HG02610 (cell line): Measurements from ENCODE around the gene TANGO2.
A peak's percentile ranks its signal among the peaks of the same experiment; 100 is the strongest.

Experiments used
- ATAC-seq: cut with Tn5 transposase; IDR thresholded peaks from one replicate; pipeline ENCODE4 v1.9.1; 2021; ENCODE audit warnings: mild to moderate bottlenecking, moderate library complexity; ENCODE audit not compliant: unreplicated experiment

The TANGO2 gene

DNA sequence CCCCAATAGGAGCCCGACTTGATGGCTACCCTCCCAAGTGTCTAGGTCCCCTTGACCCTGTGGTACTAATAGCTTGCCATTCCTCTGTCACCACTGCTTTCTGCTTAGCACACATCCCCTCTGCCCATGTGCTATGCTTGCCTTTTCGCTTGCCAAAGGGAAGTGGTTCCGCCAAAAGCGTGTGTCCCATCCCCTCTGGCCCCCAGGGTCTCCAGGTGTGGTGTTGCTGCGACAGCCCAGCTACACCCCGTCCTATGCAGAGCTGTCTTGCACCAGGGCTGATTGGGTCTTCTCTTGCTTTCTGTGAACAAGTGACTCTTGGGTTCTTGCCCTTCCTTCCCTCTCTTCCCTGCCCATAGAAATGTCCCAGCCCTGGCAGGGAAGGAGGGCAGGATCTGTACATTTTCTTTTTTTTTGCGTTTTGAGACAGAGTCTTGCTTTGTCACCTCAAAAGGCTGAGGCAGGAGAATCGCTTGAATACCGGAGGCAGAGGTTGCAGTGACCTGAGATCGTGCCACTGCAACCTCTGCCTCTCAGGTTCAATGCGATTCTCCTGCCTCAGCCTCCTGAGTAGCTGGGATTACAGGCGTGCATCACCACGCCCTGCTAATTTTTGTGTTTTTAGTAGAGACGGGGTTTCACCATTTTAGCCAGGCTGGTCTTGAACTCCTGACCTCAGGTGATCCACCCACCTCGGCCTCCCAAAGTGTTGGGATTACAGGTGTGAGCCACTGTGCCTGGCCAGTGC lies 3.9 kb downstream of the TANGO2 start:
- no peak for ATAC-seq

DNA sequence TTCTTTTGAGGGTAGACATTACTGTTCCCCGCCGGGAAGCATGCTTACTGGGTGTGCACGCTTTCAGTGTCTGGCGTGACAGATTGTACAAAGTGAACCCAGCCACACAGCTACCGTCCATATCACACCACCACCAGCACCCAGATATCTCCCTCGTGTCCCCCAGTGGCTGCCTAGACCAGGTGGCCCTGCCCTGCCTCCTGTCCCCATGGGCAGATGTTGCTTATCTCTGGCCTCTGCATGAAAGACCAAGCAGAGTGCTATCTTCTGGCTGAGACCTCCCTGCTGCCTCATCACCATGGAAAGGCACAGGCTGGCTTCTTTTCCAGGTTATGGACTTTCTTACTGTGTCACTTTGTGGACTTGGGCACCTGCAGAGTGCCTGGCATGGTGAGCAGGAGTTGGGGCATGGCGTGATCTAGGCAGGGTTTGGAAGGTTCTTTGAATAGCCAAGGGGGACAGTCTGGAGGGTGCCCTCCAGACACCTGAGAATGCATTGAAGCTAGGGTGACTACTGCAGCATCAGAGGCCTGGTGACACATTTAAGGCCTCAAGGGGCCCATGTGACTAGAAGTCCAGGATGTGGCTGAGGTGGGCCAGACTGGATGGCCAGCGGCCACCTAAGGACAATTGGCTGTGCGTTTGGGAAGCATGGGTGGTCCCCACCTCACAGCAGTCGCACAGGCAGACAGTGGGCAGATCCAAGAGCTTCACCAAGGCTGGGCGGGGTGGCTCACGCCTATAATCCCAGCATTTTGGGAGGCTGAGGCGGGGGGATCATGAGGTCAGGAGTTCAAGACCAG lies 4.7 kb downstream of the TANGO2 start:
- ATAC-seq, result no peak

DNA sequence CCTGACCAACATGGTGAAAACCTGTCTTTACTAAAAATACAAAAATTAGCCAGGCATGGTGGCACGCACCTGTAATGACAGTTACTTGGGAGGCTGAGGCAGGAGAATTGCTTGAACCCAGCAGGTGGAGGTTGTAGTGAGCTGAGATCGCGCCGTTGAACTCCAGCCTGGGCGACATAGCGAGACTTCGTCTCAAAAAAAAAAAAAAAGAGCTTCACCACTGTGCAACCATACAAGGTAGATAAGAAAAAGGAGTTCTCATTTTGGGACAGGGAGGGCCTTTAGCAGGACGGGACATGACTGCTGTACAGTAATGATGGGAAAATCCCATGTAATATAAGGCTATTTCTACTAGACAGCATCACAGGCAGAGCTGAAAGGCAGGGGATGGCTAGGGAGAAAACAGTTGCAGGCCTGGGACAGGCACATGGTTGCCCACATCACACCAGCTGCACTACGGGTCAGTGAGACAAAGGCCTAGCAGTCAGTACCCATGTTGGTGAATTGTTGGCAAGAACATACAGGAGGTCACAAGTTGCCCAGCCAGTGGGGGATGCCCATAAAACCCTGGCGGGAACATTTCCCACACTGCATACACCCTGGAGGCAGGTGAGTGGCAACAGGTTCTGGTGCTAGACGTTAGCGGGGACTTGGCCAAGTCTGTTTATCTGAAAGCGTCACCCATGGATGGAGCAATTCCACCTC lies 5.4 kb downstream of the TANGO2 start:
- no peak for ATAC-seq

DNA sequence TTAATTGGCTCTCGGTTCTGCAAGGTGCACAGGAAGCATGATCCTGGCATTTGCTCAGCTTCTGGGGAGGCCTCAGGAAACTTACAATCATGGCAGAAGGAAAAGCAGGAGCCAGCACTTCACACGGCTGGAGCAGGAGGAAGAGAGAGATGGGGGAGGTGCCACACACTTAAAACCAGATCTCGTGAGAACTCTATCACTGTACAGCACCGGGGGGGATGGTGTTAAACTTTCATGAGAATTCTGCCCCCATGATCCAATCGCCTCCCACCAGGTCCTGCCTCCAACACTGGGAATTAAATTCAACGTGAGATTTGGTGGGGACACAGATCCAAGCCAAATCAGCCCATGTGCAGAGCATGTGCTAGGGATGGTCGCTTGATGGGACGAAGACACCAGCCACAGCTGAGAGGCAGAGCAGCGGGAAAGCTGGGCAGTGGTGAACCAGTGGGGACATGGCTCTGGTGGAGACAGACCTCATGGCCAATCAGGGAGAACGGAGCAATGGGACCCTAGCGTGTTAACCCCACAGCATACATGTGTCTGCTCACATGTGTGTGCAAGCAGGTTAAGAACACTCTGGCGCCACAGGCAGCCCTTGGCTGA lies 6.2 kb downstream of the TANGO2 start:
- ATAC-seq, result no peak

DNA sequence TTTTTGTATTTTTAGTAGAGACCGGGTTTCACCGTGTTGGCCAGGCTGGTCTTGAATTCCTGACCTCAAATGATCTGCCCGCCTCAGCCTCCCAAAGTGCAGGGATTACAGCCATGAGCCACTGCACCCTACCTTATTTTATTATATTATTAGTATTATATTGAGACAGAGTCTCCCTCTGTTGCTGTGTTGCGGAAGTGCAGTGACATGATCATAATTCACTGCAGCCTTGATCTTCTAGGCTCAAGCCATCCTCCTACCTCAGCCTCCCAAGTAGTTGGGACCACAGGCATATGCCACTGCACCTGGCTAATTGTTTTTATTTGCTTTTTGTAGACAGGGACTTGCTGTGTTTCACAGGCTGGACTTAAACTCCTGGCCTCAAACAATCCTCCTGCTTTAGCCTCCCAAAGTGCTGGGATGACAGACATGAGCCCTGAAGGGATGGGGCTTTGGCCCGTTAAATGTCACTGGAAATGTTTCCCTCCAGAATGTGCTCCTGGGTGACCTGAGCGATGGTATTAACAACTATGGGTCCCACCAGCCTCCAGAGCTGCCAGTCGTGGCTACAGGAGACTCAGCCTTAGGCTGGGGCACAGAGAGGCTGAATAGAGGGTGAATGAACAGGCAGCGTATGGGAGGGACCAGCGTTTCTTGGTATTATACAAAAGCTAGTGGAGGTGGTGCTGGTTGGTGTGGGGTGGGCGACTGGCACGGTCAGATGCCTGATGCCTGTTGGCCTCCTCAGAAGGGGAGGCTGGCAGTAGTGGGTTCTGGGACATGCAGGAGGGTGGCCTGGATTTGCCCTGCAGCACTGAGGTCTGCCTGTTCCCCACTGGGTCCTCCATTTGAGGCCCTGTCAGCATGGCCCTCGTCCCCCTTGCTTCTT lies 7.3 kb downstream of the TANGO2 start:
- no peak for ATAC-seq

DNA sequence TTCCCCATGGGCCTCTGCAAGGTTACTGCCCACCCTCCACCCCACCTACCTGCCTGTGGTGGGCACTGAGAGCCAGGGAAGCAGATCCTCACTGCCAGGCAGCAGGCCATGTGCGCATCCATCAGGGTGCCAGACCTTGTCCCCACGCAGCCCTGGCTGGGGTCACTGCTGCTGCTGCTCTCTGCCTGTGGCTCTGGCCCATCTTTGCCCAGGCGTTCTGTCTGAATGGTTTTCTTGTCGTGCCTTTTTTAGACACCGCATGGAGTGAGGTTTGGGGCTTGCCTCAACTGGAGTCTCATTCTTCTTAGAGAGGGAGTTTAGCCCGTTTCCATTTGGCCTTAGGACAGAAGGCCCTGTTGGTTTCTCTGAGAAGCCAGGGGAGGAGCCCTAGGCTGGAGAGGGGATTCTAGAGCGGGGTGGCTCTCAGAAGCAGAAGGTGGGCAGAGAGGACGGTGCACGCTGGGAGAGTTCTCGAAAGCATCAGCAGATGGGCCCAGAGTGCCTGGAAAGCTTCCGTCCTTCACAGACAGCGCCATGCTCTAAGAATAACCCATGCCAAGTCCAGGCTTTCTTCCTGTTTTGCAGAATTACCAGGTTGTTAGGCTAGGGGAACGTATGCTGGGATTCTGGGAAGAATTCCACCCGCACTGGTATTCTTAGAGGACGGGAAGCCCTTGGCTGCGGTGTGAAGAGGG lies 8.1 kb downstream of the TANGO2 start:
- ATAC-seq, result no peak

DNA sequence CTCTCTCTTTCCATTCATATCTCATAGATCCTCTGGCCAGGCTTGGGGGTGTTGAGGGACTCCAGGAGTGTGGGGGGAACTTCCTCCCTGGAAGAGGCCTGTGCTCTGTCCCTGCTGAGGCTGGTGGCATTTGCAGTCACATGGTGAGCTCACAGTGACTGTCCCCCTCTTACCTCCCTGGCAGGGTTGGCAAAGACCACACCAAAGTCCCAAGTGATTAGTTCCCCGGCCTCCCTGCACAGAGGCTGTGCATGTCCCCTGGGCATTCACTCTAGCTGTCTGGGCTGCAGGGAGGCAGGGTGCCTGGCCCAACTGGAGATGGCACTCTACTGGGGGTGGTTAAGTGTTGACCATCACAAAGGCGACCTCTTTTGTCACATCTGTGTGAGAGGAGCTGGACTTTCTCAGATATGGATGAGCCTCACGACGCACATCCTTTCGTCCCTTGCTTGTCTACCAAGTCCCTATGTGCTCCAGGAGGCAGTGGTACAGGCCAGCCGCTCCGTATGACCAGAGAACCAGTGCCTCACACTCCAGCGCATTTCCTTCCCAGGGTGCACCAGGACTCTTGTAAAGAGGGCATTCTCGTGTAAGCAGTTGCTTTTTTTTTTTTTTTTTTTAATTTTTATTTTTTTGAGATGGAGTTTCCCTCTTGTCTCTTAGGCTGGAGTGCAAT lies 8.8 kb downstream of the TANGO2 start:
- no peak for ATAC-seq

DNA sequence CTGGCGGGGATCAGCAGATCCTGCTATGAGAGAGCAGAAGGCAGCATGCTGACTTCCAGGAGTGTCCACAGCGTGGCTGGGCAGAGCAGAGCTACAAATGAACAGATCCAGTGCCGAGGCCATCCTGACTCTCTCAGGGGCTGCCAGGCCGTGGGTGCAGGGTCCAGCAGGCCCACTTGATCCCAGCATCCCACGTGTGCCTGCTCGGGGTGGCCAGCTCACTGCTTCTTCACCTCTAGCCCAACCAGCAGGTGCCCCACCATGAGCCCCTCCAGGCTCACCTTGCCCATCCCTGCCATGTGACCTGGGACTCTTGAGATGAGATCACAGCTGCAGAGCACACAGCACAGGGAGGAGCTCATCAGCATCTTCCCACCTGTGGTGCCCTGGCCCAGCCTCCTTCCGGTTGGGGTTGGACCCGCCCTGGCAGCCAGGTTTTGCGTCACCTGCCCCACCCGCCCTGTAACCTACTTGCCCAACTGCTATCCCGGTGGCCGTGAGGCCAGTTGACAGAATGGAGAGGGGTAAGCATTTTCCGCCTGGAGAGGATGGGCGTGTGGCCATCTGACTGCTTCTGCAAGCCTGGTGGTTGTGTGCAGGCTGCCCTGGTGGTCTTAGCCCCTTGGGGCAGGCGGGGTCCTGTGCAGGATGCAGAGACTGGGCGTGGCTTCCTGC lies 11.0 kb downstream of the TANGO2 start:
- no peak for ATAC-seq

DNA sequence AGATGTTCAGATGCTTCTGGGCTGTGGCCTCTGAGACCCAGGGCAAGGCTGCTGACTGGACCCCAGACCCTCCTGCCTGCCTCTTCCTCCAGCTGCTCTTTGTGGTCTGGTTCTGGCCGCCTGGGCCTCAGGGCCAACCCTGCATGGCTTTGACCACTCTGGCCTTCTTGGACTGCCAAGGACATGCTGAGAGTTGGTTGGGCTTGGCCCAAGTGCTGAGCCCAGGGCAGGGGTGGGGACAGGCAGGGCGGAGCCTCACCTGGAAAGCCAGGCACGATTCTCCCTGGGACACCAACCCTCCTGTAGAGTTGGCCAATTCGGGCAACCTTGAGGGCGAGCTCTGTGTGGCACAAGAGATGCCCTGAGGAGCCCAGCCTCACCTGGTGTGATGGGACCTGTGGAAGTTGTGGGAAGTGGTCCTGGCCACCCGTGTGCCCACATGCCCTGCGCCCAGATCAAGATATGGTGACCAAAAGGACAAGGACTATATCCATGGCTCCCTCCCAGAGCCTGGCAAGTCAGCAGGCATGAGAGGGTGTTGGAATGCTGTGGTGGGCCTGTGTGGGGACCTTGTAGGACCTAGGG lies 11.6 kb downstream of the TANGO2 start:
- ATAC-seq, result no peak

DNA sequence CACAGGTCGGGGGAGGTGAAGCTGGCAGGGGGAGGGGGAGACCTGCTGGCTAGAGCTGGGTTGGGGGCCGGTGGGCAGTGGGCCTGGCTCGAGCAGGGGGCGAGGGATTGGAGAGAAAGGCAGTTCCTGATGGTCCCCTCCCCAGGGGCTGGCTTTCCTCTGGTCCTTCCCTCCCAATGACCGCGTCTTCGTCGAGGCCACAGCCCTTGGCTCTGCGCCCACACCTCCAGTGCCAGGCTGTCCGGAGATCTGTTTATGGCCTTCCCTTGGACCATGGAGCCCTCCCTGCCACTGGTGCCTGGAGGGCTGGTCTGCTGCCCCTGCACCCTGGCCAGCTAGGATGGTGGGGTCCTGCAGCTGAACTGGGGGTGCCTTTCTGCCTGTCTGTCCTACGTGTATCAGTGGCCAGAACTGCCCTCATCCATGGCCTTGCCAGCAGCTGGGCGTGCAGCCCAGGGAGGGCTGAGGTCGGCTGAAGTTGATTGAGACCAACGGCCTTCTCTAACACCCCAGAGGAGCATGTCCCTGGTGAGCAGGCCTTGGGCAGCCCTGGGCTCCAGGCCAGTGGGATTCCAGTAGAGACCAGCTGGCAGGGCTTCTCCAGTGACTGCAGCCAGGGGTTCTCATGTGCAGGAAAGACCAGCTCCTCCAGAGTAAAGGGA lies 12.3 kb downstream of the TANGO2 start:
- no peak for ATAC-seq

DNA sequence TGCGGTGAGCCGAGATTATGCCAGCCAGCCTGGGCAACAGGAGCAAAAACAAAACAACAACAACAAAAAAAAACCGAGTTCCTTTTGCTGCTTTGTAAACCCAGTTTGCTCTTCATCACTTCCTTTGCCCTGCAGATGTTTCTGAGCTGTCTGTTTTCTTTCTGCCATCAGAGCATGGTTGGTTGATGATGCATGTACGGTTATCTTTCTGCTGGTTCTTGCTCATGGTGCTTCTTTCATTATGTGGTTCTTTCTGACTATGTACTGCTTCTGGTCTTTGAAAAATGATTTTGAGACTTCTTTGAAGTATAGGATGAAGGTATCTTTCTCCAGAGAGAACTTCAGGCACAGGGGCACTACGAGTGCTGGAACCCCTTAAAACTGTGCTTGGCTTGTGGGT lies 13.2 kb downstream of the TANGO2 start:
- ATAC-seq, result no peak

DNA sequence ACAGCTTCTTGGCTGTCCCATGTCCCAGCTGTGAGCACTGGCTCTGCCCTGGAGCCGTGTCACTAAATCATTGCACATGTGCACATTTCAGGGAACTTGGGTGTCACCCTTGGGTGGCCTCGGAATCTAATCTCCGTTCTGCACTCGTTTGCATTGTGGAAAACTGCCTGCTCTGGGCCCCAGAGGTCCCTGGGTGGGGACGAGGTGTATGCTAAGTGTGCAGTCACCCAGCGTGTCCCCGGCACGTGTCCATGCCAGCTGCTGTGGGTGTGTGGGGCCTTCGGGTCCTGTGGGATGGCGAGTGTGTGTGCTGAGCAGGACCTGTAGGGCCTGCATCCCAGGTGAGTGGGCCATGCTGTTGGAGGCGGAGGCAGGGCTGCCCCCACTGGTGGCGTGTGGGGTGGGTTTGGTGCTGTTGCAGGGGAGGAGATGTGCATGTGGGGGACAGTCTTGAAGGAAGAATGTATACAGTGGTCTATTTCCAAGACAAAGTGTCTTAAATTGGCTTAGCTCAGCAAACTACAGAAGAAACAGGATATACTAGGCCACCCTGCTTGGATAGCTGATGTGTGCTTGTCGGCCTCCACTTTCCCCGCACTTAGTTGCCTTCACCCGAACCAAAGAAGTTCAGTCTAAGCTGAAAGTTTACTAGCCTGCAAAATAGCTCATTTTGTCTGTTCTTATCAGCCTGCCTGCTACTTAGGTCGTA lies 14.6 kb downstream of the TANGO2 start:
- ATAC-seq, result no peak

DNA sequence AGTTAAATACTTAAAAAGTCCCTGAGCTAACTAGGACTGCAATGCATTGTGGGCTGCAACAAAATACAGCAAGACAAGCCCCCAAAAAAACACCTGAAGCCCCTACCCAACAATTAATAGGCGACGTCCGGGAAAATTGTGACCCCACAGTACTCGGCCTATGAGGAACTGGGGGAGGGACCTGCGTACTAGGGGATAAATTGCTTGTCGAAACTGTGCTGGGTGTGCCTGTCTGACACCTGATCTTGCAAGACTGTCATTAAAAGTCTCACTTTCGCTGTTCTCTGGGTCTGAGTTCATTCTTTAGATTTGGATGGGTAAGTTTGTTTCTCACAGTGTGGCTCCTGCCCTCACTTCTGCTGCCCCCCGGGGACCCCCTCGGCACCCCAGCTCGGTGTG lies 15.2 kb downstream of the TANGO2 start:
- ATAC-seq, result no peak

DNA sequence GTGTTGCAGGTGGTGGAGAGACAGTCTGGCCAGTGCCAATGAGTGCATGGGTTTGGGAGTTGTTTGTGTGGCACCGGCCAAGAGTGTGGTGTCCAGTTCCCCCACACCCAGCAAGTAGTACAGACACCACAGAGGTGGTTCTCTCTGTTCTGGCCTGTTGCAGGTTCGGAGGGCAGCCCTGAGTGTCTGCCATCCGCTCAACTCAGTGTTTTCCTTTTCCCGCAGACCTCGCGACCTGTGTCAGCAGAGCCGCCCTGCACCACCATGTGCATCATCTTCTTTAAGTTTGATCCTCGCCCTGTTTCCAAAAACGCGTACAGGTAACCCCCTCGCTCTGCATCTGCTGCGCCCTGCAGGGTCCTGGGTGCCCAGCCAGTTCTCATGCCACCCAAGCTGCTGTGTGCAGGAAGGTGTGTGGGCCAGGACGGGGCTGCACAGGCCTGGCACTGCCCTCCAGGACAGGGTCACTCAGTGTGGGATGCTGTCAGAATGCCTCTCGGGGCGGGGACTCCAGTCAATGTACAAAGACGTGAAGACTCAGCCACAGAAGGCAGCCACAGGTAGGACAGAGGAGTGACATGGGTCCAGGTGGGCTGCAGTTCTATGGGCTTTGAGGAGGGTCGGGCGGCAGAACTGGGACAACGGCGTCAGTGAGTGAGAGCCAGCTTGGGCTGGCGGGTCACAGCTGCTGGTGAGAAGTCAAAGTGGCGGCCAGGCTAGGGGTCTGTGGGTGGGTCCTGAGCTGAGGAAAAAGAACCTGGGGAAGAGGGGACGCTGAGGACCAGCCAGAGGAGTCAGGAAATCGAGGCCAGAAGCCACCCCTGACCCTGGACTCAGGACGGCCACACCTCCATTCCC lies 15.9 kb downstream of the TANGO2 start:
- ATAC-seq, result no peak

DNA sequence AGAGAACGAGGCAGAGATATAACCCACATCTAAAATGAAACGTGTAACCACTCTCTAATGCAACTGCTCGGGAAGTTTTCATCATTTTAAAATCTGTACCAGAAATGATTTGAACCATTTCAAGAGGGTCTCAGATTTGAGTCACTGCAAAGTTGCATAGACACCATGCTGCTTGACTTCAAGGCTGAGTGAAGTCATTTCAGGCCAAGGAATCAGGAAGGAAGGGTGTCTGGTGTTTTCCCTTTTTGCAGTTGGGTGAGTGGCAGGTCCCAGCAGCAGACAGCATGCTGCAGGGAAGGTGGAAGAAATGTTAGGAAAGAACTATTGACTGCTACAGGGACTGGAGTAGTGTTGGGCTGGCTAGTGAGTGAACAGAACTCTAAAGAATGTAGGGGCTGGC lies 16.5 kb downstream of the TANGO2 start:
- peak; percentile 61 for ATAC-seq

DNA sequence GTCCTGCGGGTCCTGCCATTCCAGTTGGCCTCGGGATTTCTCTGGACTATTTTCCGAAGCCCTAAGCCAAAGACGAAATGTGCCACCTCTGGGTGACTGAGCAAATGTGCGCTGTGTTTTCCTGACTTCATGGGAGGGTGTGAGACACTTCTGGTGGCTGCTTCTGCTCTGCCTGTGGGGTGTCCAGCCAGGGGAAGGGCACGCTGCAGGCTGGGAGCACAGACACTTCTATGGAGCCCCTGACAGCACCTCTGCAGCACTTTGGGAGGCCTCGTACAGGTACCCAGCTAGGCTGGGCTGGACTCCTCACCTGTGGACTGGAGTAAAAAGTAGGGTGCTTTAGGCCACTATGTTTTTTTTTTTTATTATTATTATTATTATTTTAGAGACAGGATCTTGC lies 17.7 kb downstream of the TANGO2 start:
- ATAC-seq, result no peak
